Smooth muscle cell (in vitro differentiated cells): ENCODE measurements around the gene KAT8. TPM values are rescaled to one million over a fixed set of nuclear protein-coding genes. Genes with fewer than 3 reads are reported as not detected.

ENCODE experiments used
- DNase-seq: peaks from one replicate; lab custom pipeline; 2025; ENCODE audit not compliant: unreplicated experiment; lab: John Stamatoyannopoulos, UW
- H2AFZ ChIP-seq: fragments of 200-600 bp; sonication (generic); 2 replicates; pipeline ENCODE4 v1.6.0; 2016; ENCODE audit warnings: antibody characterized with exemption, low read depth, mild to moderate bottlenecking
- H3F3A ChIP-seq: fragments of 200-600 bp; sonication (generic); 2 replicates; pipeline ENCODE4 v1.6.0; 2017; ENCODE audit warnings: antibody characterized with exemption, low read depth
- H3K27ac ChIP-seq: fragments of 200-600 bp; sonication (generic); 2 replicates; pipeline ENCODE4 v1.5.1; 2016; ENCODE audit warnings: low read depth, mild to moderate bottlenecking
- H3K27me3 ChIP-seq: fragments of 200-600 bp; sonication (generic); 2 replicates; pipeline ENCODE4 v1.6.1; 2016; ENCODE audit warnings: low read depth, mild to moderate bottlenecking
- H3K36me3 ChIP-seq: fragments of 200-600 bp; sonication (generic); 2 replicates; pipeline ENCODE4 v1.5.1; 2016; ENCODE audit warnings: low read depth
- H3K4me1 ChIP-seq: fragments of 200-600 bp; sonication (generic); 2 replicates; pipeline ENCODE4 v1.5.1; 2016; ENCODE audit warnings: low read depth
- H3K4me2 ChIP-seq: fragments of 200-600 bp; sonication (generic); 2 replicates; pipeline ENCODE4 v1.6.0; 2016; ENCODE audit warnings: mild to moderate bottlenecking
- H3K4me3 ChIP-seq: fragments of 200-600 bp; sonication (generic); 2 replicates; pipeline ENCODE4 v1.5.1; 2016; ENCODE audit warnings: mild to moderate bottlenecking
- H3K79me2 ChIP-seq: fragments of 200-600 bp; sonication (generic); 2 replicates; pipeline ENCODE4 v1.6.0; 2016; ENCODE audit warnings: low read depth, mild to moderate bottlenecking
- H3K9ac ChIP-seq: fragments of 200-600 bp; sonication (generic); 2 replicates; pipeline ENCODE4 v1.6.0; 2016; ENCODE audit warnings: low read depth
- H3K9me3 ChIP-seq: fragments of 200-600 bp; sonication (generic); replicated peaks from 2 replicates; pipeline ENCODE4 v1.5.1; 2016; ENCODE audit warnings: low read depth
- H4K20me1 ChIP-seq: fragments of 200-600 bp; sonication (generic); 2 replicates; pipeline ENCODE4 v1.6.0; 2016; ENCODE audit warnings: low read depth
- WGBS: methylation state at CpG from one replicate; pipeline ENCODE4 v1.1.7; 2016; ENCODE audit warnings: low lambda C conversion rate; 5-methylcytosine and 5-hydroxymethylcytosine counted together
- polyA plus RNA-seq: library from polyadenylated mRNA; unstranded; fragments of >200 nt; fragmentation: Nextera tagmentation; extraction: Ambion mirVana; gene quantifications from 2 replicates; pipeline ENCODE4 v1.2.1, GENCODE V29; 2016
- total RNA-seq: library from RNA; depleted of rRNA; stranded (reverse); fragments of >200 nt; gene quantifications from 2 replicates; pipeline ENCODE4 v1.2.3, GENCODE V29; 2014
- TF ChIP-seq, protein P1 (sequence below): fragments of 200-600 bp; sonication (generic); IDR thresholded peaks from 2 replicates; pipeline ENCODE4 v1.5.1; 2017; ENCODE audit warnings: borderline replicate concordance, mild to moderate bottlenecking, antibody characterized with exemption; ENCODE audit not compliant: insufficient read depth, poor library complexity, severe bottlenecking

Gene KAT8
- total and polyA plus RNA-seq, 2 experiments from 2014 or later, result 29.1 to 32.9 TPM

DNA sequence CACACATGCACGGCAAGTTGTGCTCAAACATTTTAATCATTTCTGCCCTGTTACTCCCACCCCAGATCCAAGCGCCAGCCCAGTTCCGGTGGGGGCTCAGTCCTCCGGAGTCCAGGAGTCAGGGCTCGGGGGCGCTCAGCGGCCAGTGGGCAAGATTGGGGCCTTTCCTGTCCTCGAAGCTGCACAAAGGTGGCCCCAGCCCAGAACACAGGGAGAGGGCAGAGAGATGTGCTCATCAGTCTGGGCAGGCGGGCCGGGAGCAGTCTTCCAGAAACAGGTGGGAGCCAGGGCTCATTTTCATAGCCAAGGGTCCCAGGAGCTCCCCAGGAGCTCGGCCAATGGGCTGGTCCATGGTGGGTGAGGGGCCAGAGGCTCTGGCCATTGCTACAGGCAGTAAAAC lies 14.0 kb downstream of the KAT8 start:
- H3F3A ChIP-seq, result no peaks in the 10 kb centered on the region
- 90% methylated on average over 11 of the region's 11 CpGs for WGBS
- TF ChIP-seq, protein P1, sequence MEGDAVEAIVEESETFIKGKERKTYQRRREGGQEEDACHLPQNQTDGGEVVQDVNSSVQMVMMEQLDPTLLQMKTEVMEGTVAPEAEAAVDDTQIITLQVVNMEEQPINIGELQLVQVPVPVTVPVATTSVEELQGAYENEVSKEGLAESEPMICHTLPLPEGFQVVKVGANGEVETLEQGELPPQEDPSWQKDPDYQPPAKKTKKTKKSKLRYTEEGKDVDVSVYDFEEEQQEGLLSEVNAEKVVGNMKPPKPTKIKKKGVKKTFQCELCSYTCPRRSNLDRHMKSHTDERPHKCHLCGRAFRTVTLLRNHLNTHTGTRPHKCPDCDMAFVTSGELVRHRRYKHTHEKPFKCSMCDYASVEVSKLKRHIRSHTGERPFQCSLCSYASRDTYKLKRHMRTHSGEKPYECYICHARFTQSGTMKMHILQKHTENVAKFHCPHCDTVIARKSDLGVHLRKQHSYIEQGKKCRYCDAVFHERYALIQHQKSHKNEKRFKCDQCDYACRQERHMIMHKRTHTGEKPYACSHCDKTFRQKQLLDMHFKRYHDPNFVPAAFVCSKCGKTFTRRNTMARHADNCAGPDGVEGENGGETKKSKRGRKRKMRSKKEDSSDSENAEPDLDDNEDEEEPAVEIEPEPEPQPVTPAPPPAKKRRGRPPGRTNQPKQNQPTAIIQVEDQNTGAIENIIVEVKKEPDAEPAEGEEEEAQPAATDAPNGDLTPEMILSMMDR, result no peak
- no peak overlapping the region for H2AFZ ChIP-seq
- H3K79me2 ChIP-seq, result no peaks in the 10 kb centered on the region
- peaks cover 8% of the 10 kb centered on the region for H3K4me1 ChIP-seq
- H3K4me2 ChIP-seq, result no peak overlapping the region
- no peaks in the 10 kb centered on the region for H3K9me3 ChIP-seq
- H3K27me3 ChIP-seq, result no peaks in the 10 kb centered on the region
- H4K20me1 ChIP-seq, result peaks cover 5% of the 10 kb centered on the region
- H3K27ac ChIP-seq, result peak overlapping the region; percentile 39
- no peak for DNase-seq
- H3K36me3 ChIP-seq, result no peaks in the 10 kb centered on the region
- H3K9ac ChIP-seq, result no peak overlapping the region
- H3K4me3 ChIP-seq, result no peak overlapping the region

DNA sequence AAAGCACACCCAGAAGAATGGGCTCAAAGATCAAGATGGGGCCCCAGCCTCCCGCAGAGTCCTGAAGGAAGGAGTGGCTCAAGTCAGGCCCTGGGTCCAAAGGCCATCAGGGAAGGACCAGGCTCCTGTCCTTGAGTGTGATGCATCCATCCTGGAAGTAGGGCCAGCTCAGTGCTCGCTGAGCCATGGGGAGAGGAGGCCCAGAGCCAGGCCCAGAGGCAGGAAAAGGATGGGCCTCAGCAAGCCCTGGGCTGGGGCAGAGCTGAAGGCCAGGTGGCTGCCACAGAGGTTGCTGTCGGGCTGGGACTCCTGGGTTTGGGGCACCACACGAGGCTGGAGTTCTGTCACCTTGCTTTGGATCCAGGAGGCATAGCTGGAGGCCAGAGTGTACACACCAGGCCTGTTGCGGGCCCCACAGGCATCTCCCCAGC lies 14.4 kb downstream of the KAT8 start:
- Histone ChIP-seq H3K4me2 (no peak overlapping the region), H3K4me1 (peaks cover 8% of the 10 kb centered on the region), H3K27ac (peak overlapping the region; percentile 39)

DNA sequence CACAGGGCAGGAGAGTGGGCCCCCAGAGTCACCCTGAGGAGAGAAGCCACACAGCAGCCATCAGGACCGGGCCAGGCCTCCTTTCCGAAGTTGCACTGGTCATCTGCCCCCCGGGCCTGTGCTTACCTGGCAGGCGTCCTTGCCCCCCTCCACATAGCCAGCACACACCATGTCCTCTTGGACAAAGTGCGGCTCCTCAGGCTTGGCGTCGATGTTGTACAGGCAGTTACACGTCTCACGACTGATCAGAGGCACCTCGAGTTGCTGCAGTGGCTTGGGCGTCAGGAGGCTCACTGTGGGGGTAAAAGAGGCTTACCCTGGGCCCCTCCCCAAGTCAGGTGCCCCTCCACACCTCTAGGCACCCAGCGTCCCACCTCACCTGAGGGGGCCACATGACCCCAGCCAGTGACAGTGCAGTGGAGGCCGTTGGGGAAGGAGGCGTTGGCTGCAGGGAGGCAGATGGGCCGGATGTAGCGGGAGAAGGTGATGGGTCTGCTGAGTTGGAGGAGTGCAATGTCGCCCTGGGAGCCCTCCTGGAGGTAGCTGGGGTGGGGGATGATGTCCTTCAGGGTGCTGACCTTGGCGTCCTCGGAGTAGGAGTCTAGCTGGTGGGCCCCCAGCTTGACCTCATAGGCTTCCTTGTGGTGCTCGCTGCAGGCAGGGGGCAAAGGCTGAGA lies 15.0 kb downstream of the KAT8 start:
- DNase-seq, result no peak
- no peaks in the 10 kb centered on the region for H3F3A ChIP-seq

More for the DNA sequence above, 14.4 kb downstream of the KAT8 start:
- Histone ChIP-seq H3K79me2 (no peaks in the 10 kb centered on the region), H4K20me1 (peaks cover 5% of the 10 kb centered on the region), H3K9me3 (no peaks in the 10 kb centered on the region), H2AFZ (no peak overlapping the region), H3K4me3 (no peak overlapping the region), H3K9ac (no peak overlapping the region), H3K27me3 (no peaks in the 10 kb centered on the region), H3F3A (no peaks in the 10 kb centered on the region), H3K36me3 (no peaks in the 10 kb centered on the region)
- no peak for DNase-seq
- TF ChIP-seq, protein P1, result no peak
- 94% methylated on average over 4 of the region's 5 CpGs for whole genome bisulfite sequencing

More for the DNA sequence above, 15.0 kb downstream of the KAT8 start:
- H3K4me2 ChIP-seq, result no peak overlapping the region
- no peaks in the 10 kb centered on the region for H3K36me3 ChIP-seq
- 94% methylated on average over 20 of the region's 20 CpGs for WGBS
- no peak overlapping the region for H3K9ac ChIP-seq
- no peak overlapping the region for H2AFZ ChIP-seq
- H3K4me3 ChIP-seq, result no peak overlapping the region
- H3K27me3 ChIP-seq, result no peaks in the 10 kb centered on the region
- no peaks in the 10 kb centered on the region for H3K9me3 ChIP-seq
- H3K79me2 ChIP-seq, result no peaks in the 10 kb centered on the region
- no peak overlapping the region for H3K27ac ChIP-seq
- H4K20me1 ChIP-seq, result peaks cover 5% of the 10 kb centered on the region
- TF ChIP-seq, protein P1, result no peak
- peaks cover 8% of the 10 kb centered on the region for H3K4me1 ChIP-seq
